Keratinocyte (primary cell): ENCODE results near the gene NSDHL. TPM values are rescaled to one million over a fixed set of nuclear protein-coding genes. Genes with fewer than 3 reads are reported as not detected.

Experiments
- DNase-seq: peaks from one replicate; pipeline ENCODE4 v3.0.0-alpha.2; 2011; ENCODE audit warnings: low read depth, missing footprints, low spot score
- FAIRE-seq: peaks from 2 replicates; lab custom pipeline; 2011; peaks lifted over from hg19 to GRCh38; lab: Jason Lieb, UNC
- H2AFZ ChIP-seq: 2 replicates; pipeline ENCODE4 v1.6.0; 2012; ENCODE audit warnings: low read length, control low read depth, inconsistent platforms; ENCODE audit not compliant: control insufficient read depth
- H3K27ac ChIP-seq: 2 replicates; pipeline ENCODE4 v1.5.1; 2011; ENCODE audit warnings: low read length; ENCODE audit not compliant: control insufficient read depth, insufficient read depth
- H3K27me3 ChIP-seq: 3 replicates; pipeline ENCODE4 v1.6.0; 2011; ENCODE audit warnings: low read length; ENCODE audit not compliant: control insufficient read depth, insufficient read depth; ENCODE audit errors: extremely low read depth
- H3K36me3 ChIP-seq, 2 experiments: 2 replicates in 1 of 2; 3 replicates in 1 of 2; pipeline ENCODE4 v1.5.1; 2011; ENCODE audit warnings: low read length in 2 of 2, mild to moderate bottlenecking in 1 of 2; ENCODE audit not compliant: control insufficient read depth in 2 of 2, insufficient read depth in 2 of 2; ENCODE audit errors: extremely low read depth in 1 of 2
- H3K4me1 ChIP-seq: 3 replicates; pipeline ENCODE4 v1.5.1; 2011; ENCODE audit warnings: low read length; ENCODE audit not compliant: control insufficient read depth, insufficient read depth; ENCODE audit errors: extremely low read depth
- H3K4me2 ChIP-seq: 3 replicates; pipeline ENCODE4 v1.6.0; 2011; ENCODE audit warnings: low read depth, low read length; ENCODE audit not compliant: control insufficient read depth, insufficient read depth; ENCODE audit errors: extremely low read depth
- H3K4me3 ChIP-seq, 3 experiments: fragments of 200-600 bp in 1 of 3; sonication (generic) in 1 of 3; 2 replicates in 2 of 3; 3 replicates in 1 of 3; pipeline ENCODE4 v1.5.1; 2011 to 2016; ENCODE audit warnings: low read length in 3 of 3, mild to moderate bottlenecking in 3 of 3, control low read depth in 2 of 3, inconsistent platforms in 1 of 3, low read depth in 1 of 3, mixed read lengths in 1 of 3, mixed run types in 1 of 3, moderate library complexity in 1 of 3; ENCODE audit not compliant: control insufficient read depth in 2 of 3, insufficient read depth in 2 of 3; ENCODE audit errors: extremely low read depth in 1 of 3
- H3K79me2 ChIP-seq: 2 replicates; pipeline ENCODE4 v1.6.0; 2012; ENCODE audit warnings: low read length; ENCODE audit not compliant: control insufficient read depth, insufficient read depth
- H3K9ac ChIP-seq: 3 replicates; pipeline ENCODE4 v1.6.0; 2011; ENCODE audit warnings: low read length; ENCODE audit not compliant: control insufficient read depth, insufficient read depth; ENCODE audit errors: extremely low read depth
- H3K9me1 ChIP-seq: 3 replicates; pipeline ENCODE4 v1.6.0; 2011; ENCODE audit warnings: low read length; ENCODE audit not compliant: control insufficient read depth, insufficient read depth; ENCODE audit errors: extremely low read depth
- H3K9me3 ChIP-seq: 2 replicates; pipeline ENCODE4 v1.5.1; 2012; ENCODE audit warnings: low read depth, low read length; ENCODE audit not compliant: control insufficient read depth
- H4K20me1 ChIP-seq: 3 replicates; pipeline ENCODE4 v1.6.0; 2011; ENCODE audit warnings: low read length; ENCODE audit not compliant: control insufficient read depth, insufficient read depth; ENCODE audit errors: extremely low read depth
- CTCF ChIP-seq, 3 experiments: IDR thresholded peaks in 1 of 3; conservative IDR thresholded peaks in 1 of 3; optimal IDR thresholded peaks in 1 of 3; 2 replicates in 2 of 3; 3 replicates in 1 of 3; pipeline versions ENCODE3 to v1.5.1; 2011; ENCODE audit warnings: low read length in 3 of 3, mild to moderate bottlenecking in 3 of 3, moderate library complexity in 2 of 3, control low read depth in 1 of 3, inconsistent platforms in 1 of 3; ENCODE audit not compliant: insufficient read depth in 2 of 3; ENCODE audit errors: extremely low read depth in 1 of 3
- EZH2 ChIP-seq: IDR thresholded peaks from one replicate; pipeline ENCODE4 v1.6.1; 2012; ENCODE audit warnings: inconsistent platforms, mild to moderate bottlenecking, low read length, moderate library complexity
- dilution Hi-C: fragments of 300-500 bp; cut with MboI; formaldehyde crosslinking; loops from one replicate; pipeline ENCODE4 v1.7.0; 2020; ENCODE audit warnings: low sequenced_read_pairs; ENCODE audit not compliant: extremely low pct_ligation_motif_present
- polyA plus RNA-seq, 5 experiments: library from polyadenylated mRNA; depleted of rRNA in 3 of 5; stranded (reverse) in 3 of 5; stranded (forward) in 1 of 5; unstranded in 1 of 5; fragments of >200 nt; gene quantifications; 1 replicate in 1 of 5; 2 replicates in 3 of 5; 3 replicates in 1 of 5; pipeline versions ENCODE4 v1.2.1 to v1.2.3, GENCODE V29; 2011 to 2012; ENCODE audit warnings: missing spikeins in 2 of 5, low read depth in 1 of 5, low replicate concordance in 1 of 5

NSDHL gene
- polyA plus RNA-seq, 1 donor (not counting 4 experiments of a cell fraction or from before 2014, with no cell fraction given): 79.0 TPM

- no peaks in the 10 kb centered on the region for H3K9me1 ChIP-seq
- no peaks in the 10 kb centered on the region for H3K79me2 ChIP-seq
- dilution Hi-C loops: no loop called here
- no peaks in the 10 kb centered on the region for H3K9me3 ChIP-seq
- no peak overlapping the region for H3K4me3 ChIP-seq
- H3K9ac ChIP-seq: no peak overlapping the region
- DNase-seq: no peak
- no peaks in the 10 kb centered on the region for H3K27me3 ChIP-seq
- no peak overlapping the region for H3K27ac ChIP-seq
- no peak overlapping the region for H3K4me2 ChIP-seq
- no peak for FAIRE-seq
- H4K20me1 ChIP-seq: no peaks in the 10 kb centered on the region
- no peak overlapping the region for H2AFZ ChIP-seq
- H3K36me3 ChIP-seq: peaks cover 3 to 4% of the 10 kb centered on the region in 2 experiments
- no peak for TF ChIP-seq CTCF (optimal IDR thresholded peaks at IDR 0.05 in 1 of 3, IDR thresholded peaks at IDR 0.05 in 1 of 3, conservative IDR thresholded peaks at IDR 0.05 in 1 of 3; ENCODE audit: extremely low read depth in 1 of 3, insufficient read depth in 2 of 3, low read length in 3 of 3)
- TF ChIP-seq EZH2: no peak
- no peaks in the 10 kb centered on the region for H3K4me1 ChIP-seq
Measured at GRCh38 chrX:152918707-152919106, 87.8 kb downstream of the NSDHL start.

Other genes with a start within 250 kb of the NSDHL start
- gene GABRQ, start 193.2 kb upstream of the NSDHL start, polyA plus RNA-seq: 0.02 to 0.12 TPM (median 0.08 TPM) in 3 replicates
- gene MAGEA3, start 132.3 kb upstream of the NSDHL start, polyA plus RNA-seq: not detected in 3 replicates
- not detected in 3 replicates for gene CSAG2, start 121.8 kb upstream of the NSDHL start, polyA plus RNA-seq
- not detected in 3 replicates for gene MAGEA2B, start 116.4 kb upstream of the NSDHL start, polyA plus RNA-seq
- not detected in 3 replicates for gene CSAG1, start 97.3 kb upstream of the NSDHL start, polyA plus RNA-seq
- gene MAGEA12, start 97.3 kb upstream of the NSDHL start, polyA plus RNA-seq: not detected in 3 replicates
- gene MAGEA2, start 77.2 kb upstream of the NSDHL start, polyA plus RNA-seq: not detected in 3 replicates
- not detected in 3 replicates for gene CSAG3, start 71.8 kb upstream of the NSDHL start, polyA plus RNA-seq
- not detected in 3 replicates for gene MAGEA6, start 61.4 kb upstream of the NSDHL start, polyA plus RNA-seq
- gene CETN2, start 306 bp upstream of the NSDHL start, polyA plus RNA-seq: 54.7 to 69.0 TPM (median 55.5 TPM) in 3 replicates
- 48.6 to 73.2 TPM (median 55.6 TPM) in 3 replicates for gene ZNF185, start 67.0 kb downstream of the NSDHL start, polyA plus RNA-seq
- not detected in 3 replicates for gene PNMA5, start 163.1 kb downstream of the NSDHL start, polyA plus RNA-seq
- 0.03 TPM in 1 of 3 replicates, not detected in the others for gene PNMA3, start 225.4 kb downstream of the NSDHL start, polyA plus RNA-seq
- 0.14 to 0.41 TPM (median 0.16 TPM) in 3 replicates for gene PNMA6A, start 241.4 kb downstream of the NSDHL start, polyA plus RNA-seq